ENCODE measurements around the gene ARFIP1. TPM values are rescaled to one million over a fixed set of nuclear protein-coding genes. Genes with fewer than 3 reads are reported as not detected.
"Not testable (repeated sequence)": the region's sequence is repeated elsewhere in the genome, so short reads cannot be mapped to it uniquely, and the experiment has no call there.

ARFIP1 gene
- polyA plus RNA-seq, 3 donors: 11.7 to 28.4 (median 27.2) TPM

- H3K4me3 ChIP-seq (replicated peaks in 1 of 3; ENCODE audit: low read depth in 2 of 3, low read length in 3 of 3): no peak overlapping the region
- H3K27ac Mint-ChIP-seq: no peak overlapping the region
Observed at GRCh38 chr4:152864361-152864760, 84.6 kb downstream of the ARFIP1 start.

GRCh38 chr4:152866432-152866993 is 86.8 kb downstream of the ARFIP1 start:
- H3K4me3 Mint-ChIP-seq; H3K9me3 Mint-ChIP-seq; H3K27me3 Mint-ChIP-seq (ENCODE audit: low read depth in 3 of 3); H3K4me3 ChIP-seq (replicated peaks in 1 of 3; ENCODE audit: low read depth in 2 of 3, low read length in 3 of 3); H3K4me2 ChIP-seq (replicated peaks; ENCODE audit: extremely low read depth, low read length, poor library complexity, severe bottlenecking); H3K27me3 ChIP-seq (ENCODE audit: control insufficient read depth in 2 of 2, insufficient read depth in 2 of 2, low read length in 2 of 2); intact Hi-C loops (cut with micrococcal nuclease); H3K79me2 ChIP-seq (ENCODE audit: insufficient read depth, low read length); H3K27ac ChIP-seq (ENCODE audit: low read depth in 1 of 2, low read length in 2 of 2); H4K20me1 ChIP-seq (ENCODE audit: insufficient read depth, low read length); H2AFZ ChIP-seq (ENCODE audit: insufficient read depth, low read depth, low read length, poor library complexity, severe bottlenecking); H3K9ac ChIP-seq (ENCODE audit: insufficient read depth, low read length, poor library complexity, severe bottlenecking); H3K27ac Mint-ChIP-seq; H3K4me1 Mint-ChIP-seq; DNase-seq; H3K9me3 ChIP-seq (replicated peaks in 1 of 2; ENCODE audit: control insufficient read depth in 1 of 2, insufficient read depth in 1 of 2, low read length in 2 of 2); H3K4me1 ChIP-seq (ENCODE audit: control insufficient read depth in 1 of 2, insufficient read depth in 2 of 2, low read length in 2 of 2): not testable (repeated sequence)
- WGBS (ENCODE audit: insufficient coverage): 92% methylated on average over 8 of the region's 44 CpGs
- peaks cover 37 to 44% of the 10 kb centered on the region in 2 donors for H3K36me3 Mint-ChIP-seq
- H3K36me3 ChIP-seq (replicated peaks in 1 of 2; ENCODE audit: control insufficient read depth in 1 of 2, insufficient read depth in 2 of 2, low read length in 2 of 2): peaks cover 14 to 27% of the 10 kb centered on the region in 2 donors

More at GRCh38 chr4:152864361-152864760, 84.6 kb downstream of the ARFIP1 start:
- no peak for DNase-seq
- no peaks in the 10 kb centered on the region for H3K4me1 Mint-ChIP-seq
- no peak overlapping the region for H3K9ac ChIP-seq (ENCODE audit: insufficient read depth, low read length, poor library complexity, severe bottlenecking)
- H3K27me3 Mint-ChIP-seq (ENCODE audit: low read depth in 3 of 3): no peaks in the 10 kb centered on the region
- no peak overlapping the region for H3K4me2 ChIP-seq (replicated peaks; ENCODE audit: extremely low read depth, low read length, poor library complexity, severe bottlenecking)
- H3K9me3 ChIP-seq (replicated peaks in 1 of 2; ENCODE audit: control insufficient read depth in 1 of 2, insufficient read depth in 1 of 2, low read length in 2 of 2): no peaks in the 10 kb centered on the region
- no peaks in the 10 kb centered on the region for H3K27me3 ChIP-seq (ENCODE audit: control insufficient read depth in 2 of 2, insufficient read depth in 2 of 2, low read length in 2 of 2)
- H3K27ac ChIP-seq (ENCODE audit: low read depth in 1 of 2, low read length in 2 of 2): no peak overlapping the region
- no peak overlapping the region for H2AFZ ChIP-seq (ENCODE audit: insufficient read depth, low read depth, low read length, poor library complexity, severe bottlenecking)
- no peaks in the 10 kb centered on the region for H3K4me1 ChIP-seq (ENCODE audit: control insufficient read depth in 1 of 2, insufficient read depth in 2 of 2, low read length in 2 of 2)
- no peaks in the 10 kb centered on the region for H3K79me2 ChIP-seq (ENCODE audit: insufficient read depth, low read length)
- peaks cover 4% of the 10 kb centered on the region for H4K20me1 ChIP-seq (ENCODE audit: insufficient read depth, low read length)
- peaks cover 14 to 23% of the 10 kb centered on the region in 2 donors for H3K36me3 ChIP-seq (replicated peaks in 1 of 2; ENCODE audit: control insufficient read depth in 1 of 2, insufficient read depth in 2 of 2, low read length in 2 of 2)
- H3K9me3 Mint-ChIP-seq: peaks cover 0 to 8% (median 2%) of the 10 kb centered on the region in 7 donors
- WGBS (ENCODE audit: insufficient coverage): no CpG with 5 or more reads among the region's 2 CpGs
- H3K36me3 Mint-ChIP-seq: peaks cover 30 to 32% of the 10 kb centered on the region in 2 donors
- intact Hi-C loops (cut with micrococcal nuclease): no loop called here
- H3K4me3 Mint-ChIP-seq: no peak overlapping the region
- TF ChIP-seq CTCF (IDR thresholded peaks at IDR 0.05): no peak
